MM.1S (cell line): ENCODE measurements around the gene ARHGAP23.

Experiments
- CTCF ChIP-seq: fragments of 300-600 bp; sonication (generic); IDR thresholded peaks from 2 replicates; pipeline ENCODE4 v1.5.1; 2016; ENCODE audit warnings: antibody characterized with exemption, low read length, mixed read lengths
- EZH2 ChIP-seq: fragments of 300-600 bp; sonication (generic); optimal IDR thresholded peaks from 2 replicates; pipeline ENCODE3; 2017; ENCODE audit warnings: low read depth, mild to moderate bottlenecking, antibody characterized with exemption, low read length, mixed read lengths
- EZH2phosphoT487 ChIP-seq: fragments of 300-600 bp; sonication (generic); IDR thresholded peaks from 2 replicates; pipeline ENCODE4 v1.6.1; 2018; ENCODE audit warnings: antibody characterized with exemption, low read length

DNA sequence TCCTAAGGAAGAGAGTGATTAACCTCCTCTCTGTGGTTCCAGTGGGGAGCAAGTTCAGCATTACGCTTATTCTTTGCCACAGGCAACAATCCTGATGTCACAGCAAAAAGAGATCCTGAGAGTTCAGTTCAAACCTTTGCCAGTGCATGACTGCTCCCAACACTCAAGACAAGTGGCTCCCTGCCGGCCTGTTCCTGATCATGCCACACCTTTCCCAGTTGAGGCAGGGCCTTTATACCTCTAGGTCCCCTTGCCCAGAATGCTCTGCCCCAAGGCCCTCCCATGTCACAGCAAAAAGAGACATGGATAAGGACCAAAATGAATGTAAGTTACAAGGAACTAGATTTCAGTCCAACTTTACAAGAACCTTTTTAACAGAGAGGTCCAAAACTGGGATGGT is 31.0 kb upstream of the ARHGAP23 start:
- TF ChIP-seq EZH2 (no peak), CTCF (no peak), EZH2phosphoT487 (no peak)
